ENCODE data around the gene CCDC54.
"Not testable (repeated sequence)": the region's sequence is repeated elsewhere in the genome, so short reads cannot be mapped to it uniquely, and the experiment has no call there.

Gene CCDC54

DNA sequence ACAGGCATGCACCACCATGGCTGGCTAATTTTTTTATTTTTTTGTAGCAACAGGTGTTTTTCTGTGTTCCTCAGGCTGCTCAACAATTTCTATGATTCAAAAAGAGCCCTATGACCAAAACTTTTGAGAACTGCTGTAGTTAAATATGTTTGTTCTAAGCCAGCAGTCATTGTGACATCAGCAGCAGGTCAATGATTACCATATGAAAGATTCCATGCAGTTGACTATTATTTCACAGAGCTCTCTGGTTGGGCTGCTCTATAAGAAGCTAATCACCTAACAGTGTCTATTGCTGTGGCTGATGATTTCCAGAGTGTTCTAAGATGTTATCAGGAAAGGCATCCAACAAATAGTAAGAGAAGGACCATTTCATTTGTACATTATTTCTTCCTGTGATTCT, at the start of gene CCDC54:
TSS of gene CCDC54 (plus strand) at position 289 of the 400 bp plus-strand sequence. CDS start 149 bp downstream, outside the sequence.
- no peak for DNase-seq

GRCh38 chr3:107328069-107328468, 49.2 kb upstream of the CCDC54 start:
- no peak for DNase-seq

DNA sequence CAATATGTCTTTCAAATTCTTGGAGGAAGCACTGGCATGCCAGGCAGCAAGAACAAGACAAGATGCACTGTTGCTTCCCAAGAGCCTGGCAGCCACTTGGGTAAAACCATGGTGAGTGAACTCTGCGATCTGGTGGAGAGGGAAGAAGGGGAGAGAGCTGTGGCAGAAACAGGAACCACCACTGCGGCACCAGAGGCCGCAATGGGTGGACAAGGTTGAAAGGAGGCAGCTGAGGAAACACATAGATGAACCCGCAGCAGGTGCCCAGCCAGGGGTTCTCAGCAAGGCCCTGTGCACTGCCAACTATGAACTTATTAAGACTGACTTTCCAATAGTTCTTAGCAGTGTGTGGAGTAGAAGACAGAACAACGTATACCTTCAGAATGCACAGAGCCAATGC, 48.2 kb upstream of the CCDC54 start:
- DNase-seq, result no peak

- DNase-seq, result not testable (repeated sequence)
Observed at GRCh38 chr3:107339690-107340089, 37.5 kb upstream of the CCDC54 start.

DNA sequence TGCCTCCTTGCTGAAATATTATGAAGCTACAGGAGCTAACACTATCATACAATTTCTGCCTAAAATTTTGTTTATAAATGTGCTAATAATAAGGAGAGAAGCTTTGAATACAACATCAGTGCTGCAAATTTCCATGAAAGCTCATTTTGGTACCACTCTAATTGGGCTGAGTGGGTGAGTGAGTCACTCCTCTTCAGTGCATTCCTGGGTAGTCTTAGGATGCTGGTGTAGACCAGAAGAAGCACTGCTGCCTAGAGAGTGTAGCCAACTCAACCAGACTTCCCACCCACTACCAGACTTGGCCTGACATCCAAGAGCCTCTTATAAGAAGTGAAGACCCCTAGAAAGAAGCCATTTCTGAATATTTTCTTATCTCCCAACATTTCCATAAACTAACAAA, 32.5 kb upstream of the CCDC54 start:
- DNase-seq, result no peak

- DNase-seq, result no peak
Observed at GRCh38 chr3:107345822-107346405, 31.3 kb upstream of the CCDC54 start.

DNA sequence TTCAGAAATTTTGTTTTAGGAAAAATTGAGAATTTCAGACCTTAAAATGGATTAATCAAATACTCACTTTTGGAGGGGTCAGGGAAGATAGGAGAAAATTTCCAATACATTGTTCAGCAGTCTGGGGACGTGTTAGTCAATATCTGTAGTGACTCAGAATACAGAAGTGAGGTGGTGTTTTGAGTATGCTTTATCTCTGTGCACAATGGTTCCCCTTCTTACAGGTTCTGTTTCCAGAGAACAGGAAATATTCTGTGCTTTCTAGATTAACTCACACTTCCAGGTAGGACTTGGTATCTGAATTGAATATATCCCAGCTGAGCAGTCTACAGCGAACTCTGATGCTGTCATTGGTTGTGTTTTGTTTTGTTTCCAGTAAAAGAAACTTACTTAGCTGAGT, 30.7 kb upstream of the CCDC54 start:
- DNase-seq, result no peak

DNA sequence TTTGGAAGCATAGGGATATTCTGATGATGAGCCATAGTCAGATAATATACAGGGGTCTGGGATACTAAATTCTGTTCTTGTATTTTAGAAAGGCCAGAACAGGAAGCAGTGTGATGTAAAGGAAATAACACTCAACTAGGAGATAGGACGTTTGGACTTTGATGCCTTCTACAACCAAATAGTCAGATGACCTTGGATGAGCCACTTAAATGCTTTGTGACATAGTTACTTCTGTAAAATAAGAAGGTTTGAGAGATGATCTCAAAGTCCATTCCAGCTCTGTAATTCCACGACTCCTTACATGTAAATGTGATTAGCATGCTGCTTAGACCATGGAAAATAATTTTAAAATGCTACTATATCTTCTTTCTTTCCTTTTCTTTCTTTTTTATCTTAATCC, 29.5 kb upstream of the CCDC54 start:
- no peak for DNase-seq

GRCh38 chr3:107356706-107357105, 20.5 kb upstream of the CCDC54 start:
- DNase-seq, result no peak

DNA sequence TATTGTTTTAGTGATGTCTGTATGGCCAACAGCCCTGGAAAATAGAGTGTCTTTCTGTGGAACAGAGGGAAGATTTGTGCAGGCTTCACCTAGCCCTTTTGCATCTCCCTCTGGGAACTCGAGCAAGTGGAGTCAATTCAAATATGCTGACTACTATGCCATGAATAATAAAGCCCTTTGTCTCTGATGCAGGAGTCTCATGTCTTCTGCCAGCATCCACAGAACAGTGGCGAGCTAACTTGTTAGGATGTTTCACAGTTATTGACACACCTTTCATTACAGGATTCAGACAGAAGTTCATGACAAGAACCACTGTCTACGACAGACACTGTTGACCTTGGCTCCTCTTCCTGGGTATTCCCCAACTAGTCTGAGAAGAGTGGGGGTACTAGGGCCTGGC, 15.6 kb upstream of the CCDC54 start:
- no peak for DNase-seq

- DNase-seq, result no peak
Observed at GRCh38 chr3:107365051-107365450, 12.2 kb upstream of the CCDC54 start.

GRCh38 chr3:107366766-107367165, 10.5 kb upstream of the CCDC54 start:
- DNase-seq, result no peak

DNA sequence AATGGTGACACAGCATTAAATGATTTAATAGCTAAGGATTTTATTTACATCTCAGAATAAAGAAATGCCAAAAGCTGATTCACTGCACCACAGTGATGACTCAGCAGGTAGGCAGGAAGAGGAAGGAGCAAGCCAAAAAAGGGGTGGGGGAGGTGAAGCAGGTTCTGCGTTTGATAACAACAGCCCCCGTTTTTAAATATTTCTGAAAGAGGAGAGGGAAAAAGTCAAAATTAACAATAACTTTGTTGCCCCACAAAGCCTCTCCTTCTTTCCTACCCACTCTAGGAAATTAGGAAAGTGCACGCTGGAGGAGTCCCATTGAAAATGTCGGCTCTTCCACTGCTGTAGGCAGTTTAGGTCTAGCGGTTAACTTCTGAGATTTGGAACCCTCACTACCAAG, 9.9 kb upstream of the CCDC54 start:
- DNase-seq, result no peak

- DNase-seq, result no peak
Observed at GRCh38 chr3:107368654-107369398, 8.4 kb upstream of the CCDC54 start.

DNA sequence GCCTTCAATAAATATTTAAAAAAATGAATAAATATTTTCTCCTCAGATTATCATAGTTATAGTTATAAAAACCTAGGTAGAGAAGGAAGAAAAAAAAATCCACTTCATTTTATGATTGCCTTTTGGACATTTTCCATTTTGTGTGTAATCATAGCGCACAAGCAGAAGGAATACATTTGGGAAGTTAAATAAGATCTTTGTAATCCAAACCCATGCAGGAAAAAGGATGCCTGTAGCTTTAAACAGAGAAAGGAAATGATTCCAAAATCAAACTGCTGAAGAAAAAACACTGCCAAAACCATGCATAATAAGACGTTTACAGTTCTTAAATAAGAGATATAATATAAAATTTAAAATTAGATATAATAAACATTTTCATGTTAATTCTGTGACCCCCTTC, 7.4 kb upstream of the CCDC54 start:
- DNase-seq, result no peak

DNA sequence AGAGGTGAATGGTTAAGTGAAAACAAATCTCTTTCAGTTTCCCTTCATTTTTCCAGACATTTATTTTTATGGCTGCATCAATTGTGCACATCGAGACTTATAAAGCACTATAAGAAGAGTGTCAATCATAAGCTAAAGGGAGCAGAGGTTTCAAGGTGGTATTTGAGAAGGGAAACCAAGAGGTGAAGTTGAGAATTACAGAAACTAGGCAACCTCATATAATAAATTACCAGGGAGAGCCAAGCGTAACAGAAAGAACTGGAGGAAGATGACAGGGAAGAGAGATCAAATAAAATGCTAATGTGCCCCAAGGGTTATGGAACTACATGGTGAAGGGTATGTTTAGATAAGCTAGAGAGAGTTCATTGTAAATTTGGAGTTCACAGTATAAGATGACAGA, 6.3 kb upstream of the CCDC54 start:
- no peak for DNase-seq

- no peak for DNase-seq
Observed at GRCh38 chr3:107372506-107372905, 4.7 kb upstream of the CCDC54 start.

DNA sequence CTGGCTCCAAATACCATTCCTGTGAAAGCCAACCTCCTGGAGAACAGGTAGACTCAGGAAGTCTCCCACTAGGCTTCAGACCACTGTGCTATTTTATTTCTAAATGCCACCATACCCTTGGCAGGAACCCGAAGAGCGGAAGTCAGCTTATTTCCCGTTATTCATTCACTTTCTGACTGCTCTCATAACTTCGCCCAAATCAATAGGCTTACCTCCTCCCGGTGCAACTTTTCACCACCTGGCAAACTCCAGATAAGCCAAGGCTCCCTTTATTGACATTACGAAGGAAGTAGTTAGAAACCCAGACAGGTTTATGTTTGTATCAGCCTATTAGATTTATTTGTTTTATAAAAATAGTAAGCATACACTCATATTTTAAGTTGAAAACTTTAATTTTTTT, 3.3 kb upstream of the CCDC54 start:
- no peak for DNase-seq

DNA sequence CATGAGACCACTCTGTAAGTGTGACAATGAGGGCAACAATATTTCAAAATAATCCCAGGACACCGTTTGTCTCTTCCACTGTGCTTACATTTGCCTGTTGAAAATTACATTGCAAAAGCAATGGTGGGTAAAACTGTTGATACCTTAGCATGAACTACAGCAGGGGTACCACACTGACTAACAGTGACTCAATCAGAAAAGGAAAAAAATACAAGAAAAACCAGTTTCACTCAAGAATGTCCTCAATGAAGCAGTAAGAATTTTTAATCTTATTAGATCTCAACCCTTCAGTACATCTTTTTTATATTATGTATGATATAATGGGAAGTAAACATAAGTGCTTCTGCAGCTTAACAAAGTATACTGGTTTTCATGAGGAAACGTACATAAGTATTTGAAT, 1.6 kb upstream of the CCDC54 start:
- DNase-seq, result no peak

DNA sequence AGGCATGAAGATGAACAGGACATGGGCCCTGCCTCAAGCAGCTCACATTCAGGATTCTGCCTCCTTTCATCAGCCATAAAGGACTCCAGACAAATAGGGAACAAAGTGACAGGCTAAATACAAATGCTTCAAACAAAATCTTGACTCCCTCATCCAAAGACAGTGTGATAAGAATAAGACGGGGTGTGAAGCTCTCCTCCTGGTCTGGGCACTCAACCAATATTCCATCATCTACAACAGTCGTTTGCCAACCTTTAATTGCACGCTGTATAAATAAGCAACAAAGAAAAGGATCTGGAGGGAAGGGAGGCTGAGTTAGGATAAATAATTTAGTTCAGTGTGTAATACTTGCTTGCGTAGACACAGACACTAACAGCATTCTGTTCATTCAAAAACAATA, 5.4 kb downstream of the CCDC54 start:
- no peak for DNase-seq

DNA sequence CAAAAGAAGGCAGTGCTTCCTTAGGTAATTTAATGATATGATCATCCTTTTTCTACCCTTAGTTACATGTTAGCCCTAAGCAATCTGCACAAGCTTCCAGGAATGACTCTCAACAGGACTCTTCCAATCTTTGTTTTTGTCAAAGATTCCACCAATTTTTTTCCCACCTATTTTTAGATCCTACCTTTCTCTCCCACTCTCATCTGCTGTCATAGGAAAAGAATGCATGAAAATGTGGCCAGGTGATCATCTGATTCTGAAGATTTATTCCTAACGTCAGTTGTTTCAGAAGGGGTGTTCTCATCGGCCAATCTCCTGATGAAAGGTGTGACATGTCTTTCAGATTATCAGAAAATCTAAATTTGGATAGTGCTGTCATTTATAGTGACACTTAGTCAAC, 7.2 kb downstream of the CCDC54 start:
- DNase-seq, result no peak

DNA sequence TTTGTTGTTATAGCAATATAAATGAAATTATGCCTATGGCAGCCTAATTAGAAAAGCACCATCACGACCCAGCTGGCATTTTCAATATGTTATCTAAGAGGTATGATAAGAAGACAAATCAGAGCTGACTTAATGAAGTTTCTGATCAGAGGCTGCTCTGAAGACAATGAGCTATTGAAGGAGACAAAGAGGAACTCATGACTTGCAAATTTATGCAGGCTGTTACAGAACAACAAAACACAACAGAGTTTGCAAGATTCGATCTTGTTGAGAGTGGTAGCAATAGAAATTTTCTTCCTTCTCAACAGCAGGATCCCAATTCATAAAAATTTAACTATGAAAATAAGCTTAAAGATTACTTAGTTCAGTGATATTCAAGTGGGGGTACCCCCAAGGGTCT, 7.7 kb downstream of the CCDC54 start:
- no peak for DNase-seq

DNA sequence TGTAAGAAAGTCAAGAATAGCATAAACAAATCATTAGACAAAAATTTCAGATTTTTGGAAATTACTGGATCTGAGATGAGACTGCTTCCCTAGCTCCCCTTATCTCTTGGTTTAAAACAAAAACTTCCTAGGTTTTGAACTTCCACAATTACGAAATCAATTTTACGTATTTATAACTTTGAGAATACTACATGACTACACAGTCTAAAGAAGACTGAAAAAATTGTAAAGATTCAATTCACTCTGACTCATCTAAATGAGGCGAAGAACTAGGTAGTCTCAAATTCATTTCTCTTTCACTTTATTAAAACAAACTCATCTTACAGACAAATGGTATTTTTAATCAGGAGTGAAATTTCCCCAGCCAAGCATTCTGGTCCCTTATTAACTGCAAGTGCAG, 10.3 kb downstream of the CCDC54 start:
- DNase-seq, result no peak

GRCh38 chr3:107392549-107393165, 15.4 kb downstream of the CCDC54 start:
- no peak for DNase-seq

- no peak for DNase-seq
Observed at GRCh38 chr3:107394502-107394901, 17.3 kb downstream of the CCDC54 start.
